ENCODE data around the gene MED22.
"Not testable (repeated sequence)": the region's sequence is repeated elsewhere in the genome, so short reads cannot be mapped to it uniquely, and the experiment has no call there.

MED22 gene

GRCh38 chr9:133354766-133355165 lies 6.8 kb upstream of the MED22 start:
- no peak for DNase-seq

- no peak for DNase-seq
These were observed 5.6 kb upstream of the MED22 start for GRCh38 chr9:133353548-133353947.

- no peak for DNase-seq
These were observed 4.9 kb upstream of the MED22 start for GRCh38 chr9:133352635-133353340.

GRCh38 chr9:133351908-133352634 lies 4.1 kb upstream of the MED22 start:
- peak; percentile 63 to 71 for DNase-seq

- DNase-seq: no peak
These were observed 3.6 kb upstream of the MED22 start for GRCh38 chr9:133351526-133351907.

GRCh38 chr9:133349965-133350616 lies 2.2 kb upstream of the MED22 start:
- no peak for DNase-seq

- DNase-seq: no peak
These were observed 1.0 kb upstream of the MED22 start for GRCh38 chr9:133348718-133349573.

- peak; percentile 27 to 31 for DNase-seq
These were observed 381 bp downstream of the MED22 start for GRCh38 chr9:133347515-133347984.

GRCh38 chr9:133346021-133346785 lies 1.7 kb downstream of the MED22 start:
- no peak for DNase-seq

- no peak for DNase-seq
These were observed 2.3 kb downstream of the MED22 start for GRCh38 chr9:133345596-133345995.

GRCh38 chr9:133344979-133345378 lies 3.0 kb downstream of the MED22 start:
- no peak for DNase-seq

GRCh38 chr9:133344071-133344470 lies 3.9 kb downstream of the MED22 start:
- DNase-seq: no peak

- no peak for DNase-seq
These were observed 5.4 kb downstream of the MED22 start for GRCh38 chr9:133342570-133342969.

- DNase-seq: no peak
These were observed 5.9 kb downstream of the MED22 start for GRCh38 chr9:133342069-133342406.

GRCh38 chr9:133341369-133342068 lies 6.4 kb downstream of the MED22 start:
- DNase-seq: peak; percentile 66 to 75

- DNase-seq: no peak
These were observed 7.0 kb downstream of the MED22 start for GRCh38 chr9:133340916-133341315.

- peak; percentile 12 to 28 for DNase-seq
These were observed 7.7 kb downstream of the MED22 start for GRCh38 chr9:133340256-133340655.

- no peak for DNase-seq
These were observed 8.3 kb downstream of the MED22 start for GRCh38 chr9:133339641-133340040.

GRCh38 chr9:133335924-133336811 lies 11.8 kb downstream of the MED22 start, which contains the start of gene SURF6:
Gene SURF6, minus strand, starts transcription at chr9:133336188. Its CDS starts 56 bp downstream, at chr9:133336132.
- peak; percentile 77 to 89 for DNase-seq

- DNase-seq: not testable (repeated sequence)
These were observed 13.0 kb downstream of the MED22 start for GRCh38 chr9:133334888-133335287.

Measured in inflammatory macrophage treated with lipopolysaccharide for 1 hour (primary cell).